Activated CD4-positive, alpha-beta T cell treated with anti-CD3 and anti-CD28 coated beads for 48 hours (primary cell): ENCODE measurements around the gene GATA3.
A peak's percentile ranks its signal among the peaks of the same experiment; 100 is the strongest.

ENCODE experiments used
- DNase-seq: peaks from one replicate; pipeline ENCODE4 v3.0.0-alpha.2; 2020

The GATA3 gene

DNA sequence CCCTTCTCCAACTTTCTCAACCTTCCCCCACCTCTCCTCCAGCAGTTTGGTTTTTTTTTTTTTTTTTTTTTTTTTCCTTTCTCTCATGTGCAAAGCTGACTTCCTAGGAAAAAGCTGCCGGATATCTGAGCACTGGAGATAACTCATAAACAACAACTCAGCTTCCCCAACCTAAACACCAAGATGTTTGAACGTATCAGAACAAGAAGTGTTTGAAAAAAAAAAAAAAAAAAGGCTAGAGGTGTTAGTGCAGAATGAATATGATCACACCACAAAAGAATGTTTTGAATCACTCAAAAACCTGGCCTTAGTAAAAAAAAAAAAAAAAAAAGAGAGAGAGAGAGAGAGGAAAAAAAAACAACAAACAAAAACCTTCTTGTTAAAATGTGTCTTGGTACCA, 11.2 kb downstream of the GATA3 start:
- DNase-seq: no peak

DNA sequence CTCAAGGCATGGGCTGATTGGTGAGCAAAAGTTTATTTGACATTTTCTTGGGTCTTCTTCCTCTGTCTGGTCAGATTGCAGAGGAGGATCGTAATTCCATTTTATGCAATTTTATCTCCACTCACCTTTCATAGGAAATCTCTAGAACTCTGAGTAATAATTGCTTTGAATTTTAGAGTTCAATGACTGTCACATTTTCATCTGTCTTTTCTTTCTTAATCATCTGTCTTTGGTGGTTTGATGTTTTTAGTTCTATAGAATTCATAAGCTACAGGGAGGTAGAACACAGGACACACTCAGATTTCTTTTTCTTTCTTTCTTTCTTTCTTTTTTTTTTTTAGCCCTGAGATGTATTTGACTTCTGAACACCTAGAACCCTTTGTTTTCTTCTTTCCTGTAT, 11.6 kb downstream of the GATA3 start:
- no peak for DNase-seq

DNA sequence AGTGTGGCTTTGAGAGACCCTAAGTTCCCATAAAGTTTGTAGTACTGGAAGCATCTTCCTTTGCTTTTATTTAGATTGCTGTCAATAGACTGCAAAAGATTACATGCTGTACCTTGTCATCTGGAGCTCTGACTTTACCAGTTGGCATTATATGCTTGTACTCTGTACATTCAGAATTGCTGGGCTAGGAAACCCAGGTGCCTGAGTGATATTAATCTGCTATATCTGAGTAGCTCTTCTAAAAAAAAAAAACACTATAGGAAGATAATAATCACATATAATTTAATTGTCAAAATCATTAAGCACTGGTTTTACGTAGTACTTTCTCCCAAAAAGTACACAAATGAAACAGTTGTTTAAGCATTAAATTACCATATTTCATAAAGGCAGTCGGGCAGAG, 12.3 kb downstream of the GATA3 start:
- DNase-seq: no peak

- peak; percentile 32 for DNase-seq
Measured at GRCh38 chr10:8069108-8069507, 14.6 kb downstream of the GATA3 start.

DNA sequence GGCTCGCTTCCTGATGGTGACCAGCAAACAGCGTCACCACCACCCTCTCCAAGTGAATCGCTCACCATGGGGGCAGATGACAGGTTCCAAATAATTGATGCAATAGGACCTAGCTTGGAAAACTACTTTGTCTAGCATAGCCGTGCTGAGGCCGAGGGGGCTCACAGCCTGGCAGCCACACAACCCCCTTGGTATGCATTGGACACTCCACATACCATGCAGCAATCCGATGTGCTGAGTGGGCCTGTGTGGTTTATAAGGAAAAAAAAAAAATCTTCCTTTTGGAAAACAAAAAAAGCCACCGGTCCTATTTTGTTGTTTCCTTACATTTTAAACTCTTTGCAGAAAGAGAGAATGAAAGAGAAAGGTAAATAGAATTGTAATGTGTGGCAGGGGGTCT, 15.1 kb downstream of the GATA3 start:
- DNase-seq: no peak

DNA sequence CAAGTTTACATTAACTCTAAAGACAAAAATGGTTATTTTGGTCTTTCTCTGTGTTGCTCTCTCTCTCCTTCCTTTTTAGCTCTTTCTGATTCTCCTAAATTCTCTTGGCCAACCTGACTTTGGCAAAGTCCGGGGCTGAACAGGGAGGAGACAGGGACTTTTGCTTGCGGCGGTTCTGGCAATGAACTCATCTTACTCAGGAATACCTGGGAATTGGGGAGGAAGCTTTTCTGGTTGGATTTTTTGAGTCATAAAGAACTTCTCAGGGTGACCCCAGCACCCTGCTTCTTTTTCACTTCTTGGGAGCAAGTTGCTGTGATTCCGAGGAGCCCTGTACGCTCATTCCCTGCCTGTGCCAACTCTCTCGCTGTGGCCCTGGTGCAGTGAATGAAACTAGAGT, 16.0 kb downstream of the GATA3 start:
- DNase-seq: no peak

- DNase-seq: no peak
Measured at GRCh38 chr10:8071006-8071405, 16.5 kb downstream of the GATA3 start.

GRCh38 chr10:8071666-8072065, 17.2 kb downstream of the GATA3 start:
- DNase-seq: no peak

DNA sequence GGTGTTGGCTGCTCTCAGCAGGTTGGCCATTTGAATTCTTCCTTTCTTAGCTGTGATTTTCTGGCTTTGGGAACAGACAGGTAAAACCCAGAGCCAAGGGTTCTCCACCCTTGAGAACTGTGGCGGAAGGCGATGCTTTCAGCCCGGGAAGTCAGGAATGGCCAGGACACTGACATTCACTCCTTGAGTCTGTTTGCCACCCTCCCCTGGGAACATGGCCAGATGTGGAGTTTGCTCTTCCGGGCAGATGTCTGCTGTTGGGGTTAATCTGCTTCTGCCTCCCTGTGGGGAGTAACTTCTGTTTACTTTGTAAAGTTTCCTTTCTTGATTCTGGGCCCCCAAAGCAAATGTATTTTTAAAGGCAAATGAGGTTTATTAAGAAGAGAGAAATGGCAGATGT, 17.7 kb downstream of the GATA3 start:
- DNase-seq: no peak

- DNase-seq: peak; percentile 41
Measured at GRCh38 chr10:8073691-8074416, 19.4 kb downstream of the GATA3 start.

- DNase-seq: no peak
Measured at GRCh38 chr10:8074881-8075280, 20.4 kb downstream of the GATA3 start.

- no peak for DNase-seq
Measured at GRCh38 chr10:8075282-8076260, 21.1 kb downstream of the GATA3 start.

GRCh38 chr10:8076933-8077332, 22.4 kb downstream of the GATA3 start:
- no peak for DNase-seq

- DNase-seq: no peak
Measured at GRCh38 chr10:8078027-8078426, 23.5 kb downstream of the GATA3 start.

- no peak for DNase-seq
Measured at GRCh38 chr10:8079126-8079525, 24.6 kb downstream of the GATA3 start.

DNA sequence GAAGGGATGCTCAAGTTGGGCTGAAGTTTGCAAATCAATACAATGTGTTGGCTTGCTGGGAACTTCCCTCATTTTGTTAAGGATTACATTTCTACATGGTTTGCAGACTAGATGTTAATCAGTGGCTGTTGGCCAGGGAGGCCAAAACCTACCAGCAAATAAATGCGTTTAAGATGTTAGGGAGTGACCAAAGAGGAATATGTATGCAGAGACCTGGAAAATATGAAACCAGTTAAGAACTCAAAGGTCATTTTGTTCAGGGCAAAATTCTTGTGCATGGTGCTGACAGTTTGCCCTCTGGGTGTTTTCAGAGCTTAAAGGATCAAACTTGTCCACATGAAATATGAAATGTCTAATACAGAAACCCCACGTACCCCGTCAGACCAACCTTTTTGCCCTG, 30.3 kb downstream of the GATA3 start:
- DNase-seq: no peak

GRCh38 chr10:8085251-8085650, 30.8 kb downstream of the GATA3 start:
- no peak for DNase-seq

DNA sequence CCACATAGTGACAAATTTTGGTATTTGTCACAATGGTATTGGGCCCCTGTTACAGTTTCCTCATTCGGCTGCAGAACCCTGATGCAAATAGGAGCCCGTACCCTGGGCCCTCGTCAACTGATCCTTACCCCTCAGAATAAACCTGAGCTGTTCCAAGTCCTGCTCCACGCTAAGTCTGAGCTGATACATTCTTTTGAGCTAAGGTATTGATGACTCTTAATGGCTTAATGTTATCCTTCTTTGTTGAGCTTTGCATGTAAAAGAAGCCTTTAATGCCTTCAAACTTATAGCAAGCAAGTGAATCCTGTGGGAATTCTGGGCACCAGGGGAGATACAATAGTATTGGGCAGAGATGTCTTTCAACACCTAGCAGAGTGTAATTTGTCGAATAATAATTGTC, 31.8 kb downstream of the GATA3 start:
- DNase-seq: no peak

DNA sequence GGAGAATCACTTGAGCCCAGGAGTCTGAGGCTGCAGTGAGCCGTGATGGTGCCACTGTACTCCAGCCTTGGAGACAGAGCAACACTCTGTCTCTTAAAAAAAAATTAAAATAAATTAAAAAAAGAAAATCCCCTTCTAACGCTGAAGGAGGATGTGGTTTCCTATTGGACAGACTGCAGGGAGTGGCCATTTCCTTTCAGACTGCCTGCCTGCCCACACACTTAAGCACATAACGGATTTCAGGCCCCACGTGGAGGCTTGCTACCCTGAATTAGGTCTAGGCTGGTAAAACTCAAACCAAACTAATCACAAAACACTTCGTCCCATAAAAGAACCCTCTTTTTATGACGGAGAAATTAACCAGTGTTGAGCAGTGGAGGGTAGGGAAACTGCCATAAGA, 34.0 kb downstream of the GATA3 start:
- DNase-seq: peak; percentile 55

GRCh38 chr10:8092428-8092827, 37.9 kb downstream of the GATA3 start:
- no peak for DNase-seq

GRCh38 chr10:8095959-8096358, 41.5 kb downstream of the GATA3 start:
- DNase-seq: peak; percentile 52

DNA sequence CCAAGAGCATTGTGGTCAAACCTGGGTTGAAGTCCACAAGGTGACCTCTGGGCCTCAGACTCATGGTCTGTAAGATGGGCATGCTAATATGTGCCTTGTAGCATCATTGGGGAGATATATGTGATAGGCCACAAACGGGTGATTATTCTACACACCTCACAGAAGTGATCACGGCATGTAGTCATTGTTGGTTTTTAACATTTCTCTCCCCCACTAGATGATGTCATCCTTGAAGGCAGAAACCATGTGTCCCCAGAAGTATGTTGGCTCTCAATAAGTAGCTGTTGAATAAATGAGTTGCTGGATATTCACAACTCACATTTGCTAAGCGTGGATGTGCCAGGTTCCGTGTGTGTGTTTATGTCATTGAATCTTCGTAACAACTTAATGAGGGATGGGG, 42.4 kb downstream of the GATA3 start:
- no peak for DNase-seq

- DNase-seq: no peak
Measured at GRCh38 chr10:8100366-8100765, 45.9 kb downstream of the GATA3 start.

GRCh38 chr10:8102708-8103401, 48.4 kb downstream of the GATA3 start:
- no peak for DNase-seq
